HCT116 (cell line): ENCODE results near the gene SYNE2.

Experiments
- CTCF ChIP-seq, 3 experiments: fragments of 200-600 bp in 1 of 3; sonication (generic) in 1 of 3; IDR thresholded peaks in 2 of 3; conservative IDR thresholded peaks in 1 of 3; 2 replicates each; pipeline ENCODE4 v1.5.1; 2012 to 2017; ENCODE audit warnings: low read depth in 2 of 3, low read length in 2 of 3, antibody characterized with exemption in 1 of 3, borderline replicate concordance in 1 of 3, control low read depth in 1 of 3, mild to moderate bottlenecking in 1 of 3, mixed read lengths in 1 of 3, mixed run types in 1 of 3, moderate library complexity in 1 of 3; ENCODE audit not compliant: insufficient read depth in 1 of 3
- POLR2A ChIP-seq: IDR thresholded peaks from 2 replicates; pipeline ENCODE4 v1.7.0; 2011; ENCODE audit warnings: borderline replicate concordance; ENCODE audit not compliant: insufficient read depth, insufficient read length; ENCODE audit errors: extremely low read depth

GRCh38 chr14:64215978-64216377 is 363.2 kb downstream of the SYNE2 start:
- no peak for TF ChIP-seq CTCF (IDR thresholded peaks at IDR 0.05 in 2 of 3, conservative IDR thresholded peaks at IDR 0.05 in 1 of 3; ENCODE audit: borderline replicate concordance in 1 of 3, insufficient read depth in 1 of 3, low read depth in 2 of 3, low read length in 2 of 3)
- no peak for TF ChIP-seq POLR2A
